HepG2 (cell line): ENCODE measurements around the gene THSD4. TPM values are rescaled to one million over a fixed set of nuclear protein-coding genes. Genes with fewer than 3 reads are reported as not detected.

Source experiments
- ATAC-seq: fragments of 200-7000 bp; cut with Tn5 transposase; 3 replicates; pipeline ENCODE4 v1.9.1; 2020; ENCODE audit warnings: mild to moderate bottlenecking, moderate library complexity
- BruUV-seq: library from RNA; stranded (reverse); fragments of 400-500 nt; replicated peaks from 2 replicates; lab custom pipeline; 2021; lab: Mats Ljungman, UMichigan
- CTCF ChIA-PET: fragments of 300-600 bp; formaldehyde crosslinking; extraction: SDS; loops from one replicate; lab custom pipeline; 2021; ENCODE audit warnings: low total read pairs, inconsistent platforms, low intra/inter-chr PET ratio; lab: Yijun Ruan, JAX
- POLR2A ChIA-PET: fragments of 350-600 bp; sonication (Branson Sonifier 250); formaldehyde crosslinking; loops from one replicate; lab custom pipeline; 2020; ENCODE audit warnings: antibody characterized with exemption, inconsistent platforms; lab: Yijun Ruan, JAX
- DNase-seq: peaks from one replicate; pipeline ENCODE4 v3.0.0-alpha.2; 2015; ENCODE audit warnings: low spot score
- FAIRE-seq: peaks from 3 replicates; lab custom pipeline; 2011; peaks lifted over from hg19 to GRCh38; lab: Jason Lieb, UNC
- H2AFZ ChIP-seq: one replicate; pipeline ENCODE4 v1.6.1; 2011; ENCODE audit warnings: low read length, inconsistent platforms
- H3K27ac ChIP-seq: fragments of 300-600 bp; 3 replicates; pipeline ENCODE4 v1.8.0; 2011; ENCODE audit warnings: mixed run types, mild to moderate bottlenecking, mixed read lengths, low read length, inconsistent platforms; ENCODE audit not compliant: insufficient read depth; ENCODE audit errors: extremely low read length
- H3K27me3 ChIP-seq, 2 experiments: fragments of 200-600 bp in 1 of 2; 2 replicates in 1 of 2; 3 replicates in 1 of 2; pipeline versions ENCODE4 v1.6.0 to v1.8.0; 2011; ENCODE audit warnings: low read length in 2 of 2, mild to moderate bottlenecking in 2 of 2, moderate library complexity in 2 of 2, inconsistent platforms in 1 of 2; ENCODE audit not compliant: insufficient read depth in 2 of 2, control insufficient read depth in 1 of 2
- H3K36me3 ChIP-seq, 2 experiments: fragments of 200-600 bp in 1 of 2; replicated peaks in 1 of 2; 2 replicates in 1 of 2; 3 replicates in 1 of 2; pipeline versions ENCODE4 v1.5.1 to v1.8.0; 2011; ENCODE audit warnings: low read length in 2 of 2, inconsistent platforms in 1 of 2; ENCODE audit not compliant: insufficient read depth in 2 of 2, control insufficient read depth in 1 of 2
- H3K4me1 ChIP-seq: 2 replicates; pipeline ENCODE4 v1.5.1; 2012; ENCODE audit warnings: low read length, inconsistent platforms; ENCODE audit not compliant: insufficient read depth
- H3K4me2 ChIP-seq: 2 replicates; pipeline ENCODE4 v1.6.0; 2011; ENCODE audit warnings: low read depth, low read length, inconsistent platforms
- H3K4me3 ChIP-seq, 3 experiments: fragments of 200-600 bp in 1 of 3; sonication (generic), shearing (Covaris generic) in 1 of 3; replicated peaks in 1 of 3; 2 replicates each; pipeline ENCODE4 v1.5.1; 2011 to 2016; ENCODE audit warnings: low read length in 3 of 3, inconsistent platforms in 2 of 3, low read depth in 2 of 3, mild to moderate bottlenecking in 2 of 3, control low read depth in 1 of 3, mixed read lengths in 1 of 3; ENCODE audit not compliant: insufficient read depth in 1 of 3
- H3K79me2 ChIP-seq: one replicate; pipeline ENCODE4 v1.6.1; 2011; ENCODE audit warnings: low read length, inconsistent platforms; ENCODE audit not compliant: insufficient read depth
- H3K9ac ChIP-seq: 2 replicates; pipeline ENCODE4 v1.6.0; 2011; ENCODE audit warnings: mild to moderate bottlenecking, low read depth, low read length, inconsistent platforms; ENCODE audit not compliant: insufficient read depth
- H3K9me3 ChIP-seq: 2 replicates; pipeline ENCODE4 v1.5.1; 2012; ENCODE audit warnings: mild to moderate bottlenecking, low read length
- H4K20me1 ChIP-seq: 2 replicates; pipeline ENCODE4 v1.6.0; 2011; ENCODE audit warnings: inconsistent platforms, mild to moderate bottlenecking, low read length, moderate library complexity; ENCODE audit not compliant: insufficient read depth
- MLLT10 ChIP-seq: sonication (generic); formaldehyde crosslinking; IDR thresholded peaks from 2 replicates; pipeline ENCODE4 v1.4.0; 2020; ENCODE audit warnings: missing genetic modification reagents
- RCOR2 ChIP-seq: IDR thresholded peaks from 2 replicates; pipeline ENCODE4 v1.6.1; 2016; ENCODE audit warnings: missing biosample characterization, missing genetic modification reagents
- ZNF501 ChIP-seq: sonication (generic); formaldehyde crosslinking; IDR thresholded peaks from 2 replicates; pipeline ENCODE4 v1.5.1; 2020; ENCODE audit warnings: mild to moderate bottlenecking, moderate library complexity, missing genetic modification reagents
- ZNF839 ChIP-seq: sonication (generic); formaldehyde crosslinking; IDR thresholded peaks from 2 replicates; pipeline ENCODE4 v1.4.0; 2020; ENCODE audit warnings: missing genetic modification reagents, mild to moderate bottlenecking, borderline replicate concordance
- WGBS: methylation state at CpG from one replicate; pipeline ENCODE4 v1.1.6; 2017; ENCODE audit warnings: low lambda C conversion rate; 5-methylcytosine and 5-hydroxymethylcytosine counted together
- in situ Hi-C: cut with HindIII; loops from 2 replicates; pipeline ENCODE4 v1.10.0; 2017; ENCODE audit warnings: low pct_unique_long_range_greater_than_20kb; ENCODE audit not compliant: extremely low pct_ligation_motif_present
- intact Hi-C: fragments of 100-400 bp; cut with micrococcal nuclease; formaldehyde crosslinking; loops from one replicate; pipeline ENCODE4 v1.10.0; 2022; ENCODE audit not compliant: unreplicated experiment
- polyA plus RNA-seq, 8 experiments: library from polyadenylated mRNA; depleted of rRNA in 3 of 8; stranded (reverse) in 7 of 8; unstranded in 1 of 8; fragments of >200 nt; fragmentation: Illumina TruSeq in 4 of 8; extraction: Trizol in 4 of 8; gene quantifications; 2 replicates each; pipeline versions ENCODE4 v1.2.1 to v1.2.3, GENCODE V29; 2011 to 2016; ENCODE audit warnings: low read depth in 4 of 8, missing spikeins in 1 of 8, mixed read lengths in 1 of 8; ENCODE audit not compliant: insufficient read depth in 1 of 8
- total RNA-seq, 5 experiments: library from RNA; depleted of rRNA; stranded (reverse); fragments of >200 nt; fragmentation: Illumina TruSeq; extraction: Trizol; gene quantifications; 2 replicates each; pipeline ENCODE4 v1.2.3, GENCODE V29; 2016; ENCODE audit warnings: low read depth in 1 of 5
- TF ChIP-seq, protein P1 (sequence below), 2 experiments: fragments of 450-650 bp in 1 of 2; sonication (generic) in 1 of 2; formaldehyde crosslinking in 1 of 2; IDR thresholded peaks; 2 replicates each; pipeline versions ENCODE4 v1.6.1 to v1.8.0; 2016 to 2022; ENCODE audit warnings: antibody characterized with exemption in 1 of 2, mild to moderate bottlenecking in 1 of 2, missing genetic modification reagents in 1 of 2
- TF ChIP-seq, protein P2 (sequence below): sonication (generic); formaldehyde crosslinking; IDR thresholded peaks from 2 replicates; pipeline ENCODE4 v1.5.0; 2020; ENCODE audit warnings: missing genetic modification reagents
- TF ChIP-seq, protein P3 (sequence below): IDR thresholded peaks from 2 replicates; pipeline ENCODE4 v1.6.1; 2018; ENCODE audit warnings: missing genetic modification reagents

The THSD4 gene
- total and polyA plus RNA-seq, 2 of the 13 experiments (the other 11 are each of a cell fraction or from before 2014, with no cell fraction given): 0.07 to 0.21 TPM

DNA sequence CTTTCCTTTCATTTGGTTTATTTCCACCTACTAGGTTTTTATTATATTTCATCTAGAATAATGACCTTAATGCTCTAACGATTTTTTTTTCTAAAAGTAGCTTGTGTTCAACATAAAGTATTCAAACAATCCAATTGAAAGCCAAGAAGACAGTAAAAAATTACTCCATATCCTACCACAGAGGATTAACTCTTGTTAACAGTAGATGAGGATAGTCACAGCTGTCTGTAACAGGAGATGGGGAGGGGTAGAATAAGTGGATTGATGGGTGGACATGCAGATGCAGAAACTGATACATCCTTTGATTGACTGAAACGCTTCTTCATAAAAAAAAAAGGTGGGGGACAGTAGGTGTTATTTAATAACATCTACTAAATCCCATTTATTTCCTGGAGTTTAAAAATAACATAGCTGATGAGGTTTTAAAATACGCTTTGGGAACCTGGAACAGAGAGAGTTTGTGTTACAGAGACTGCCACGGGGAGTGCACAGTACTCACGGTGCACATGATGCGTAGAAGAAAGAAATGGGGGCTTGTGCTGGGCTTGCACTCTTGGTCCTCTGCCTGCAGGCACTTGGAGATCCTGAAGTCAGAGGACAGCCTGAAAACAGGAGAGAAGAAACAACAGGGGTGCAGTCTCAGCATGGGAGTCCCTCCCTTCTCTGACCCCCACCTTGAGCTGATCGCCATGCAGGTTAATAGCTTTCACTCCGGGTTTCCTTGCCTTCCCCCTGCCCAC lies 226.7 kb downstream of the THSD4 start (continued):
- TF ChIP-seq, protein P1, sequence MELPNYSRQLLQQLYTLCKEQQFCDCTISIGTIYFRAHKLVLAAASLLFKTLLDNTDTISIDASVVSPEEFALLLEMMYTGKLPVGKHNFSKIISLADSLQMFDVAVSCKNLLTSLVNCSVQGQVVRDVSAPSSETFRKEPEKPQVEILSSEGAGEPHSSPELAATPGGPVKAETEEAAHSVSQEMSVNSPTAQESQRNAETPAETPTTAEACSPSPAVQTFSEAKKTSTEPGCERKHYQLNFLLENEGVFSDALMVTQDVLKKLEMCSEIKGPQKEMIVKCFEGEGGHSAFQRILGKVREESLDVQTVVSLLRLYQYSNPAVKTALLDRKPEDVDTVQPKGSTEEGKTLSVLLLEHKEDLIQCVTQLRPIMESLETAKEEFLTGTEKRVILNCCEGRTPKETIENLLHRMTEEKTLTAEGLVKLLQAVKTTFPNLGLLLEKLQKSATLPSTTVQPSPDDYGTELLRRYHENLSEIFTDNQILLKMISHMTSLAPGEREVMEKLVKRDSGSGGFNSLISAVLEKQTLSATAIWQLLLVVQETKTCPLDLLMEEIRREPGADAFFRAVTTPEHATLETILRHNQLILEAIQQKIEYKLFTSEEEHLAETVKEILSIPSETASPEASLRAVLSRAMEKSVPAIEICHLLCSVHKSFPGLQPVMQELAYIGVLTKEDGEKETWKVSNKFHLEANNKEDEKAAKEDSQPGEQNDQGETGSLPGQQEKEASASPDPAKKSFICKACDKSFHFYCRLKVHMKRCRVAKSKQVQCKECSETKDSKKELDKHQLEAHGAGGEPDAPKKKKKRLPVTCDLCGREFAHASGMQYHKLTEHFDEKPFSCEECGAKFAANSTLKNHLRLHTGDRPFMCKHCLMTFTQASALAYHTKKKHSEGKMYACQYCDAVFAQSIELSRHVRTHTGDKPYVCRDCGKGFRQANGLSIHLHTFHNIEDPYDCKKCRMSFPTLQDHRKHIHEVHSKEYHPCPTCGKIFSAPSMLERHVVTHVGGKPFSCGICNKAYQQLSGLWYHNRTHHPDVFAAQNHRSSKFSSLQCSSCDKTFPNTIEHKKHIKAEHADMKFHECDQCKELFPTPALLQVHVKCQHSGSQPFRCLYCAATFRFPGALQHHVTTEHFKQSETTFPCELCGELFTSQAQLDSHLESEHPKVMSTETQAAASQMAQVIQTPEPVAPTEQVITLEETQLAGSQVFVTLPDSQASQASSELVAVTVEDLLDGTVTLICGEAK (IDR thresholded peaks at IDR 0.05): no peak
- TF ChIP-seq, protein P1 (CRISPR knock-in tag; IDR thresholded peaks at IDR 0.05): no peak

DNA sequence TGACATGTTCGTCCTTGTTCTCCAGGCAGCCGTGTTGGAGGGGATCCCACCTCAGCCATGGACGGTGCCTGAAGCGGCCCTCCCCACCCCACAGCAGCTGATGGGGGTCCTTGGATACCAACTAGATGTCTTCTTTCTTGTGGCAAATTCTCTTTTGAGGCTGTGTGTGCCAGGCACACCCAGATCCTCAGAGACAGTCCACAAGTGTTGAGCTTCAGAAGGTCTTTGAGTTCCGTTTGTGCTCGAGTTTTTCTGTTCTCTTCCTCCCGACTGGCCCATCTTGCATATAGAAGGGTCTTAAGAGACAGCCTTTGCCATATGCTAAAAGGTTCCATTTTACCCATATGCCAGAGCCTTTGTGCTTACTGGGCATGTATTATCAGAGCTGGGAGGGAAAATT lies 227.4 kb downstream of the THSD4 start:
- BruUV-seq: no TSS peak
- Histone ChIP-seq H3K4me1 (no peaks in the 10 kb centered on the region), H3K9me3 (no peaks in the 10 kb centered on the region), H3K36me3 (no peaks in the 10 kb centered on the region), H3K79me2 (no peaks in the 10 kb centered on the region), H3K4me2 (no peak overlapping the region), H2AFZ (no peak overlapping the region), H3K9ac (no peak overlapping the region), H4K20me1 (no peaks in the 10 kb centered on the region), H3K4me3 (no peak overlapping the region), H3K27ac (no peak overlapping the region), H3K27me3 (peaks cover 0 to 2% of the 10 kb centered on the region in 2 experiments; a peak in 2 of 5 replicates)
- intact Hi-C loops (no loop called here), in situ Hi-C loops (no loop called here)
- 23% methylated on average over 7 of the region's 7 CpGs for WGBS
- ChIA-PET POLR2A (no interaction called here), CTCF (no interaction called here)
- FAIRE-seq (no peak), DNase-seq (no peak), ATAC-seq (no peak)
- TF ChIP-seq RCOR2 (CRISPR knock-in tag): no peak
- TF ChIP-seq ZNF839: no peak
- no peak for TF ChIP-seq ZNF501
- TF ChIP-seq MLLT10 (CRISPR knock-in tag): no peak
- TF ChIP-seq, protein P2, sequence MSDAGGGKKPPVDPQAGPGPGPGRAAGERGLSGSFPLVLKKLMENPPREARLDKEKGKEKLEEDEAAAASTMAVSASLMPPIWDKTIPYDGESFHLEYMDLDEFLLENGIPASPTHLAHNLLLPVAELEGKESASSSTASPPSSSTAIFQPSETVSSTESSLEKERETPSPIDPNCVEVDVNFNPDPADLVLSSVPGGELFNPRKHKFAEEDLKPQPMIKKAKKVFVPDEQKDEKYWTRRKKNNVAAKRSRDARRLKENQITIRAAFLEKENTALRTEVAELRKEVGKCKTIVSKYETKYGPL (CRISPR knock-in tag): no peak
- TF ChIP-seq, protein P3, sequence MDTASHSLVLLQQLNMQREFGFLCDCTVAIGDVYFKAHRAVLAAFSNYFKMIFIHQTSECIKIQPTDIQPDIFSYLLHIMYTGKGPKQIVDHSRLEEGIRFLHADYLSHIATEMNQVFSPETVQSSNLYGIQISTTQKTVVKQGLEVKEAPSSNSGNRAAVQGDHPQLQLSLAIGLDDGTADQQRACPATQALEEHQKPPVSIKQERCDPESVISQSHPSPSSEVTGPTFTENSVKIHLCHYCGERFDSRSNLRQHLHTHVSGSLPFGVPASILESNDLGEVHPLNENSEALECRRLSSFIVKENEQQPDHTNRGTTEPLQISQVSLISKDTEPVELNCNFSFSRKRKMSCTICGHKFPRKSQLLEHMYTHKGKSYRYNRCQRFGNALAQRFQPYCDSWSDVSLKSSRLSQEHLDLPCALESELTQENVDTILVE (CRISPR knock-in tag): no peak
